GM21367 (cell line): ENCODE results near the gene MAP4.
"Not testable (repeated sequence)": the region's sequence is repeated elsewhere in the genome, so short reads cannot be mapped to it uniquely, and the experiment has no call there.

Source experiments
- ATAC-seq: cut with Tn5 transposase; IDR thresholded peaks from one replicate; pipeline ENCODE4 v1.9.1; 2021; ENCODE audit not compliant: unreplicated experiment

MAP4 gene

GRCh38 chr3:48018841-48019240 lies 2.6 kb upstream of the MAP4 start:
- ATAC-seq, result no peak

GRCh38 chr3:48015431-48016180 lies 610 bp downstream of the MAP4 start:
- no peak for ATAC-seq

GRCh38 chr3:48014358-48014757 lies 1.9 kb downstream of the MAP4 start:
- no peak for ATAC-seq

GRCh38 chr3:48013288-48013980 lies 2.8 kb downstream of the MAP4 start:
- ATAC-seq, result no peak

- ATAC-seq, result no peak
These were observed 3.6 kb downstream of the MAP4 start for GRCh38 chr3:48012659-48013058.

GRCh38 chr3:48008066-48008465 lies 8.2 kb downstream of the MAP4 start:
- not testable (repeated sequence) for ATAC-seq

- not testable (repeated sequence) for ATAC-seq
These were observed 8.9 kb downstream of the MAP4 start for GRCh38 chr3:48007361-48007760.

- not testable (repeated sequence) for ATAC-seq
These were observed 9.4 kb downstream of the MAP4 start for GRCh38 chr3:48006794-48007193.

GRCh38 chr3:48004694-48005093 lies 11.5 kb downstream of the MAP4 start:
- ATAC-seq, result no peak

GRCh38 chr3:48002787-48003186 lies 13.4 kb downstream of the MAP4 start:
- ATAC-seq, result no peak

- ATAC-seq, result no peak
These were observed 14.2 kb downstream of the MAP4 start for GRCh38 chr3:48001991-48002390.

GRCh38 chr3:48000212-48000611 lies 16.0 kb downstream of the MAP4 start:
- ATAC-seq, result no peak

GRCh38 chr3:47996440-47996839 lies 19.8 kb downstream of the MAP4 start:
- ATAC-seq, result no peak

GRCh38 chr3:47994180-47994579 lies 22.0 kb downstream of the MAP4 start:
- no peak for ATAC-seq

GRCh38 chr3:47991341-47991740 lies 24.9 kb downstream of the MAP4 start:
- no peak for ATAC-seq

GRCh38 chr3:47989981-47990440 lies 26.2 kb downstream of the MAP4 start:
- ATAC-seq, result no peak

- ATAC-seq, result no peak
These were observed 30.8 kb downstream of the MAP4 start for GRCh38 chr3:47985381-47985780.

- ATAC-seq, result no peak
These were observed 32.0 kb downstream of the MAP4 start for GRCh38 chr3:47984075-47984728.

GRCh38 chr3:47980795-47981194 lies 35.4 kb downstream of the MAP4 start:
- ATAC-seq, result no peak

GRCh38 chr3:47979070-47979469 lies 37.1 kb downstream of the MAP4 start:
- no peak for ATAC-seq

GRCh38 chr3:47978386-47978785 lies 37.8 kb downstream of the MAP4 start:
- ATAC-seq, result no peak
